NB4 (cell line): Measurements from ENCODE around the gene SRC.

ENCODE experiments used
- MYC ChIP-seq: IDR thresholded peaks from 2 replicates; pipeline ENCODE4 v1.6.1; 2011; ENCODE audit warnings: low read depth, low read length
- POLR2A ChIP-seq: IDR thresholded peaks from 2 replicates; pipeline ENCODE4 v1.6.1; 2011; ENCODE audit warnings: mild to moderate bottlenecking; ENCODE audit not compliant: insufficient read length; ENCODE audit errors: extremely low read depth
- TF ChIP-seq, protein P1 (sequence below): IDR thresholded peaks from one replicate; pipeline ENCODE4 v1.5.1; 2012; ENCODE audit warnings: low read depth, low read length
- TF ChIP-seq, protein P2 (sequence below): IDR thresholded peaks from 2 replicates; pipeline ENCODE4 v1.6.1; 2011; ENCODE audit warnings: low read depth, low read length

DNA sequence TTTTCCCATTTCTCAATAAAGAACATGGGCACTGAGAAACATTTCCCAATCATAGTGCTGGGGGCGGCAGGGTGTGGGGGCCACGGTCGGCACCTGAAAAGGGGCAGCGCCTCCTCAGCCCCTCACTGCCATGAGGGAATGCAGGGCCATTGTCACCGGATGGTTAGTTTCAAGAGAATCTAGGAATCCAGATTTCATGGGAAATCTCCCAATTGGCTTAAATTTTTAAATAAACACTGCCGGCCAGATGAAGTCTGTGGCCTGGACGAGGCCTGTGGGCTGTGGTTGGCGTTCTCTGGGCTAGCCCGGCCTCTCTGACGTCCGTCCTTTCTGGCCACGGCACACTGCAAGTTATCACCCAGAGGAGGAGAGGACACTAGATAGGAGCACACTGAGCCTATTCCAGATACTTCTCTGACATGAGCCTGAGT, 30.9 kb upstream of the SRC start:
- TF ChIP-seq POLR2A (no peak), MYC (no peak)
- TF ChIP-seq, protein P1, sequence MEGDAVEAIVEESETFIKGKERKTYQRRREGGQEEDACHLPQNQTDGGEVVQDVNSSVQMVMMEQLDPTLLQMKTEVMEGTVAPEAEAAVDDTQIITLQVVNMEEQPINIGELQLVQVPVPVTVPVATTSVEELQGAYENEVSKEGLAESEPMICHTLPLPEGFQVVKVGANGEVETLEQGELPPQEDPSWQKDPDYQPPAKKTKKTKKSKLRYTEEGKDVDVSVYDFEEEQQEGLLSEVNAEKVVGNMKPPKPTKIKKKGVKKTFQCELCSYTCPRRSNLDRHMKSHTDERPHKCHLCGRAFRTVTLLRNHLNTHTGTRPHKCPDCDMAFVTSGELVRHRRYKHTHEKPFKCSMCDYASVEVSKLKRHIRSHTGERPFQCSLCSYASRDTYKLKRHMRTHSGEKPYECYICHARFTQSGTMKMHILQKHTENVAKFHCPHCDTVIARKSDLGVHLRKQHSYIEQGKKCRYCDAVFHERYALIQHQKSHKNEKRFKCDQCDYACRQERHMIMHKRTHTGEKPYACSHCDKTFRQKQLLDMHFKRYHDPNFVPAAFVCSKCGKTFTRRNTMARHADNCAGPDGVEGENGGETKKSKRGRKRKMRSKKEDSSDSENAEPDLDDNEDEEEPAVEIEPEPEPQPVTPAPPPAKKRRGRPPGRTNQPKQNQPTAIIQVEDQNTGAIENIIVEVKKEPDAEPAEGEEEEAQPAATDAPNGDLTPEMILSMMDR, result no peak
- TF ChIP-seq, protein P2, sequence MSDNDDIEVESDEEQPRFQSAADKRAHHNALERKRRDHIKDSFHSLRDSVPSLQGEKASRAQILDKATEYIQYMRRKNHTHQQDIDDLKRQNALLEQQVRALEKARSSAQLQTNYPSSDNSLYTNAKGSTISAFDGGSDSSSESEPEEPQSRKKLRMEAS, result no peak
